GM12878 (cell line): ENCODE data around the gene PDLIM4.

Source experiments
- CREB1 ChIP-seq: IDR thresholded peaks from 2 replicates; pipeline ENCODE4 v1.6.1; 2012; ENCODE audit warnings: low read depth, mild to moderate bottlenecking, inconsistent platforms
- JUNB ChIP-seq: IDR thresholded peaks from 2 replicates; pipeline ENCODE4 v1.6.1; 2016; ENCODE audit warnings: antibody characterized with exemption, mild to moderate bottlenecking
- NFYB ChIP-seq: IDR thresholded peaks from 2 replicates; pipeline ENCODE4 v1.6.1; 2011; ENCODE audit warnings: low read depth, mild to moderate bottlenecking, low read length, improper control_type of control experiment, moderate library complexity; ENCODE audit not compliant: insufficient read depth
- POLR2A ChIP-seq: IDR thresholded peaks from 2 replicates; pipeline ENCODE4 v1.6.1; 2011; ENCODE audit warnings: low read depth, mild to moderate bottlenecking, low read length
- SIN3A ChIP-seq: IDR thresholded peaks from 2 replicates; pipeline ENCODE4 v1.6.1; 2012; ENCODE audit warnings: low read depth, low read length, improper control_type of control experiment
- TF ChIP-seq, protein P1 (sequence below): IDR thresholded peaks from 2 replicates; pipeline ENCODE4 v1.6.1; 2011; ENCODE audit warnings: low read depth, low read length, improper control_type of control experiment, borderline replicate concordance
- TF ChIP-seq, protein P2 (sequence below): fragments of 450-650 bp; IDR thresholded peaks from 2 replicates; pipeline ENCODE4 v1.6.1; 2017; ENCODE audit warnings: antibody characterized with exemption, mild to moderate bottlenecking, moderate library complexity
- TF ChIP-seq, protein P3 (sequence below), 3 experiments: IDR thresholded peaks in 2 of 3; conservative IDR thresholded peaks in 1 of 3; 2 replicates each; pipeline ENCODE4 v1.5.1; 2011; ENCODE audit warnings: low read depth in 3 of 3, low read length in 3 of 3, mild to moderate bottlenecking in 3 of 3, control low read depth in 2 of 3, moderate library complexity in 2 of 3, inconsistent platforms in 1 of 3, mixed read lengths in 1 of 3; ENCODE audit not compliant: control insufficient read depth in 2 of 3, insufficient read depth in 1 of 3; ENCODE audit errors: extremely low read depth in 1 of 3

- TF ChIP-seq SIN3A (no peak), POLR2A (no peak), NFYB (no peak), CREB1 (no peak), JUNB (no peak)
- TF ChIP-seq, protein P1, sequence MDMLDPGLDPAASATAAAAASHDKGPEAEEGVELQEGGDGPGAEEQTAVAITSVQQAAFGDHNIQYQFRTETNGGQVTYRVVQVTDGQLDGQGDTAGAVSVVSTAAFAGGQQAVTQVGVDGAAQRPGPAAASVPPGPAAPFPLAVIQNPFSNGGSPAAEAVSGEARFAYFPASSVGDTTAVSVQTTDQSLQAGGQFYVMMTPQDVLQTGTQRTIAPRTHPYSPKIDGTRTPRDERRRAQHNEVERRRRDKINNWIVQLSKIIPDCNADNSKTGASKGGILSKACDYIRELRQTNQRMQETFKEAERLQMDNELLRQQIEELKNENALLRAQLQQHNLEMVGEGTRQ, result no peak
- TF ChIP-seq, protein P2, sequence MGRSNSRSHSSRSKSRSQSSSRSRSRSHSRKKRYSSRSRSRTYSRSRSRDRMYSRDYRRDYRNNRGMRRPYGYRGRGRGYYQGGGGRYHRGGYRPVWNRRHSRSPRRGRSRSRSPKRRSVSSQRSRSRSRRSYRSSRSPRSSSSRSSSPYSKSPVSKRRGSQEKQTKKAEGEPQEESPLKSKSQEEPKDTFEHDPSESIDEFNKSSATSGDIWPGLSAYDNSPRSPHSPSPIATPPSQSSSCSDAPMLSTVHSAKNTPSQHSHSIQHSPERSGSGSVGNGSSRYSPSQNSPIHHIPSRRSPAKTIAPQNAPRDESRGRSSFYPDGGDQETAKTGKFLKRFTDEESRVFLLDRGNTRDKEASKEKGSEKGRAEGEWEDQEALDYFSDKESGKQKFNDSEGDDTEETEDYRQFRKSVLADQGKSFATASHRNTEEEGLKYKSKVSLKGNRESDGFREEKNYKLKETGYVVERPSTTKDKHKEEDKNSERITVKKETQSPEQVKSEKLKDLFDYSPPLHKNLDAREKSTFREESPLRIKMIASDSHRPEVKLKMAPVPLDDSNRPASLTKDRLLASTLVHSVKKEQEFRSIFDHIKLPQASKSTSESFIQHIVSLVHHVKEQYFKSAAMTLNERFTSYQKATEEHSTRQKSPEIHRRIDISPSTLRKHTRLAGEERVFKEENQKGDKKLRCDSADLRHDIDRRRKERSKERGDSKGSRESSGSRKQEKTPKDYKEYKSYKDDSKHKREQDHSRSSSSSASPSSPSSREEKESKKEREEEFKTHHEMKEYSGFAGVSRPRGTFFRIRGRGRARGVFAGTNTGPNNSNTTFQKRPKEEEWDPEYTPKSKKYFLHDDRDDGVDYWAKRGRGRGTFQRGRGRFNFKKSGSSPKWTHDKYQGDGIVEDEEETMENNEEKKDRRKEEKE, result no peak
- TF ChIP-seq, protein P3, sequence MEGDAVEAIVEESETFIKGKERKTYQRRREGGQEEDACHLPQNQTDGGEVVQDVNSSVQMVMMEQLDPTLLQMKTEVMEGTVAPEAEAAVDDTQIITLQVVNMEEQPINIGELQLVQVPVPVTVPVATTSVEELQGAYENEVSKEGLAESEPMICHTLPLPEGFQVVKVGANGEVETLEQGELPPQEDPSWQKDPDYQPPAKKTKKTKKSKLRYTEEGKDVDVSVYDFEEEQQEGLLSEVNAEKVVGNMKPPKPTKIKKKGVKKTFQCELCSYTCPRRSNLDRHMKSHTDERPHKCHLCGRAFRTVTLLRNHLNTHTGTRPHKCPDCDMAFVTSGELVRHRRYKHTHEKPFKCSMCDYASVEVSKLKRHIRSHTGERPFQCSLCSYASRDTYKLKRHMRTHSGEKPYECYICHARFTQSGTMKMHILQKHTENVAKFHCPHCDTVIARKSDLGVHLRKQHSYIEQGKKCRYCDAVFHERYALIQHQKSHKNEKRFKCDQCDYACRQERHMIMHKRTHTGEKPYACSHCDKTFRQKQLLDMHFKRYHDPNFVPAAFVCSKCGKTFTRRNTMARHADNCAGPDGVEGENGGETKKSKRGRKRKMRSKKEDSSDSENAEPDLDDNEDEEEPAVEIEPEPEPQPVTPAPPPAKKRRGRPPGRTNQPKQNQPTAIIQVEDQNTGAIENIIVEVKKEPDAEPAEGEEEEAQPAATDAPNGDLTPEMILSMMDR (IDR thresholded peaks at IDR 0.05 in 2 of 3, conservative IDR thresholded peaks at IDR 0.05 in 1 of 3; ENCODE audit: control insufficient read depth in 2 of 3, extremely low read depth in 1 of 3, insufficient read depth in 1 of 3, low read depth in 3 of 3, low read length in 3 of 3), result no peak
Measured at GRCh38 chr5:132313961-132314432, 56.5 kb downstream of the PDLIM4 start.
